BJ (cell line): ENCODE results near the gene FMNL2. TPM values are rescaled to one million over a fixed set of nuclear protein-coding genes. Genes with fewer than 3 reads are reported as not detected.

ENCODE experiments used
- CTCF ChIA-PET: fragments of 350-600 bp; formaldehyde crosslinking; extraction: SDS; loops from one replicate; lab custom pipeline; 2021; ENCODE audit warnings: antibody characterized with exemption, inconsistent platforms; lab: Yijun Ruan, JAX
- POLR2A ChIA-PET: fragments of 300-600 bp; sonication (Branson Sonifier 250); formaldehyde crosslinking; extraction: SDS; loops from one replicate; lab custom pipeline; 2021; ENCODE audit warnings: antibody characterized with exemption; lab: Charles Lee
- DNase-seq: peaks from one replicate; pipeline ENCODE4 v3.0.0-alpha.2; 2011; ENCODE audit warnings: low read depth
- H3K27me3 ChIP-seq: 2 replicates; pipeline ENCODE4 v1.6.0; 2011; ENCODE audit warnings: low read length; ENCODE audit not compliant: control insufficient read depth, insufficient read depth
- H3K36me3 ChIP-seq: 2 replicates; pipeline ENCODE4 v1.5.1; 2011; ENCODE audit warnings: low read length; ENCODE audit not compliant: control insufficient read depth, insufficient read depth
- H3K4me3 ChIP-seq: 2 replicates; pipeline ENCODE4 v1.5.1; 2011; ENCODE audit warnings: low read depth, mild to moderate bottlenecking, control low read depth, low read length
- polyA plus RNA-seq: library from polyadenylated mRNA; depleted of rRNA; stranded (reverse); fragments of >200 nt; gene quantifications from 2 replicates; pipeline ENCODE4 v1.2.3, GENCODE V29; 2011
- TF ChIP-seq, protein P1 (sequence below): IDR thresholded peaks from 2 replicates; pipeline ENCODE4 v1.5.1; 2011; ENCODE audit warnings: low read depth, mild to moderate bottlenecking, control low read depth, inconsistent platforms, low read length, moderate library complexity; ENCODE audit not compliant: insufficient read depth

Gene FMNL2
- polyA plus RNA-seq, 1 experiment, result 2.4 TPM

DNA sequence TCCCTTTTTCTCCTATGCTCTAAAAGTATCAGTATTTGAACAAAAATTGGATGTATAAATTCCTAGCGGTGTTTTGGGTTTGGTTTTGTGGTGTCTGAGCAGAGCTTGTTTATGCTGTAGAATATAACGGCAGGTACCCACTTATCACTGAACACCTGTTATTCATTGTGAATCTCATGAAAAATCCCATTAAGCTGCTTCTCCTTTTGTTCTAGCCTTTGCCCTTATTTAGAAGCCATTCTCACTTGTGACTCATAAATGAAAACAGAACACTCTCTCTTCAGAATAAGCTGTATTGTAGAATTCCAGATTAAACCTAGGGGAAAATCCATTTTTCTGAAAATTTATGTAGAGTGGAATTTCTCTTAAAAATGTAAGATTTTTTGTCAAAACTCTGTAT lies 278.3 kb downstream of the FMNL2 start:
- CTCF ChIA-PET, result interaction anchor here (0.5 to 1.4 kb wide), 7 partner anchors 8 to 437 kb away, joined by 3 to 5 read pairs (median 3); partner anchors contain the start of gene STAM2
- POLR2A ChIA-PET, result no interaction called here
- TF ChIP-seq, protein P1, sequence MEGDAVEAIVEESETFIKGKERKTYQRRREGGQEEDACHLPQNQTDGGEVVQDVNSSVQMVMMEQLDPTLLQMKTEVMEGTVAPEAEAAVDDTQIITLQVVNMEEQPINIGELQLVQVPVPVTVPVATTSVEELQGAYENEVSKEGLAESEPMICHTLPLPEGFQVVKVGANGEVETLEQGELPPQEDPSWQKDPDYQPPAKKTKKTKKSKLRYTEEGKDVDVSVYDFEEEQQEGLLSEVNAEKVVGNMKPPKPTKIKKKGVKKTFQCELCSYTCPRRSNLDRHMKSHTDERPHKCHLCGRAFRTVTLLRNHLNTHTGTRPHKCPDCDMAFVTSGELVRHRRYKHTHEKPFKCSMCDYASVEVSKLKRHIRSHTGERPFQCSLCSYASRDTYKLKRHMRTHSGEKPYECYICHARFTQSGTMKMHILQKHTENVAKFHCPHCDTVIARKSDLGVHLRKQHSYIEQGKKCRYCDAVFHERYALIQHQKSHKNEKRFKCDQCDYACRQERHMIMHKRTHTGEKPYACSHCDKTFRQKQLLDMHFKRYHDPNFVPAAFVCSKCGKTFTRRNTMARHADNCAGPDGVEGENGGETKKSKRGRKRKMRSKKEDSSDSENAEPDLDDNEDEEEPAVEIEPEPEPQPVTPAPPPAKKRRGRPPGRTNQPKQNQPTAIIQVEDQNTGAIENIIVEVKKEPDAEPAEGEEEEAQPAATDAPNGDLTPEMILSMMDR, result no peak
- Histone ChIP-seq H3K36me3 (no peaks in the 10 kb centered on the region), H3K4me3 (no peak overlapping the region), H3K27me3 (no peaks in the 10 kb centered on the region)
- DNase-seq, result no peak

DNA sequence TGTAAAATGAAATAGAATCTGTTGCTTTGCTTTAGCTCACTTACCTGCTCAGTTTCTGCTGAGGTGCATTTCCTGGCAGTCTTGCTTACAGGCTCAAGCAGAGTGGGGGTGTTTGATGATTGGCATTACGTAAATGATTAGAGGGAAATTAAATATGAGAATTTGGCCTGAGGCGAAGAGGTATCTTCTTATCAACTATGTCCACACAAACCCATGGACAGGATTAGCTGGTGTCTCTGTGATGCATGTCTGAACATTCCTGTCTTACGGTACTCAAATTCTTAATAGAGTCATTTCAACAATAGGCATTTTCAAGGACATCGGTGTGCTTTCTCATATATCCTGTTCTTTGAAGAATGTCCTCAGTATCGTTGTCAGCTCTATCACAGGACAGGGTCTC lies 280.2 kb downstream of the FMNL2 start:
- POLR2A ChIA-PET, result no interaction called here
- H3K36me3 ChIP-seq, result no peaks in the 10 kb centered on the region
- no peak for DNase-seq
- CTCF ChIA-PET, result interaction anchor here (1.2 kb wide), 1 partner anchor 20 kb away, joined by 4 read pairs; no protein-coding TSS in a partner anchor
- H3K27me3 ChIP-seq, result no peaks in the 10 kb centered on the region
- no peak overlapping the region for H3K4me3 ChIP-seq
- TF ChIP-seq, protein P1, result no peak

DNA sequence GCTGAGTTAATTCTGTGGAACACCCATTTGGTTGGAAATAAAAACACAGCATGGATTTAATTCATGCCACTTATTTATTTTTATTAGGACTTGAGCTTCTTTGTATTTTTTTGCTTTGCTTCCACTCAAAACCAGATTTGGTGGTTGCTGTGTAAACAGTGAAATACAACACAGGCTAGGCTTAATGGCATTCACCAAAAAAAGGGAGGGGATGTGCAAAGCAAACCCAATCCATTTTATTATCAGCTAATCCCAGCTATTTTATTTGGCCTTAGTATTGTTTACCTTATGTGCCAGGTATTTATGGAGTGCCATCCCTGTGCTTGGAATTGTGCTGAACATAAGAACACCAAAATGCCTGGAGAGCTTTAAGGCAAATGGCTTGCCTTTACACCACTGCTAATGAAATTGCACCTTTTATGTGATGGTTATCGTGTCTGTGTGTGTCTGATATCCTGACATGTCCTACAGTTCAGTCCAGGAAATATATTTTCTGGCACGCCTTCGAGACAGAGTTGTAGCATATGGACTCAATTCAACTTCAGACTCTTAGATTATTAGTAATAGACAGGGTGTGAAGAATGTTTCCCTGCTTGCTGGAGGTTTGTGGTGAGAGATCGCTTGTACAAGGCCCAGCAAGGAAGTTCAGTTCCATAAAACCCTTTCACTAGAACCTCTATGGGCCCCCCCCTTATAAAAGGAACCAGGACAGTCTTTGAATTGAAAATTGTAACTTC lies 282.6 kb downstream of the FMNL2 start:
- Histone ChIP-seq H3K4me3 (no peak overlapping the region), H3K36me3 (no peaks in the 10 kb centered on the region; the same call in 1 of the 2 replicates), H3K27me3 (no peaks in the 10 kb centered on the region)
- ChIA-PET CTCF (interaction anchor here (1.4 to 2.8 kb wide), 2 partner anchors 9 to 18 kb away, joined by 5 to 13 read pairs; no protein-coding TSS in a partner anchor), POLR2A (no interaction called here)
- DNase-seq, result no peak
- TF ChIP-seq, protein P1, result no peak

DNA sequence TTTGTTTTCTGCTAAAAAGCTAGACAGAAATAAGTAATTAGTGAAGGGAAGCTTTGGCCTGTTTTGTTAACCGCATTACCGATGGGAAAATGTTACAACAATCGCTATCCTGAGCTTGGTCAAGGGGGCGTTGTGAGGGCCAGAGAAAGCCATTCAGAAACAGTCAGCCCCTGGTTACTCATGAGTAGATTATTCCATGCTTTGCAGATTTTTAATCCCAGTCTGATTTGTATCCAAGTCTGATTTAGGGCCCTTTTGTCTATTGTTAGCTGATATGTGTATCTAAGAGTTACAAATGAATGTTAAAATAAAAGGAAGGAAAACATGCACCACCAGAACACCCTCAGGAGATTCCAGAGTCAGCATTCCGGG lies 283.2 kb downstream of the FMNL2 start:
- CTCF ChIA-PET, result interaction anchor here (1.4 to 2.8 kb wide), 2 partner anchors 9 to 18 kb away, joined by 5 to 13 read pairs; no protein-coding TSS in a partner anchor
- Histone ChIP-seq H3K36me3 (no peaks in the 10 kb centered on the region; the same call in 1 of the 2 replicates), H3K4me3 (no peak overlapping the region), H3K27me3 (no peaks in the 10 kb centered on the region)
- POLR2A ChIA-PET, result no interaction called here
- DNase-seq, result no peak
- TF ChIP-seq, protein P1, result no peak

DNA sequence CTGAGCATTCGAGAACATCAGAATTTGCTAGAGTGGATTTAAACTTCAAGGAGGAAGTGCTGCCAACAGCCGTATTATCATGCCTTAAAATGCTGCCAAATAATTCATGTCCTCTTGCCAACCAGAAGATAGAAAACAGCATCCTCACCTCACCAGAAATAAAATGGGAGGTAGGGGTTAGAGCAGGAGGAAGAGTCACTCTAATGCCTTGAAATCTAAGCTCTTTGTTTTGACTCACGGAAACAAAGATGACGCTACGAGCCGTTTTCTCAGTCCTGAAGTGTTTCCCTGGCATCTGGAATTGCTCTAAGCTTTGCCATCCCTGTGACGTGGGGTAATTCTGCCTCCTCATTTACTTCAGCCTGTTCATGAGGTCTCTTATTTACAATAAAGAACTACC lies 285.2 kb downstream of the FMNL2 start:
- H3K4me3 ChIP-seq, result no peak overlapping the region
- no peaks in the 10 kb centered on the region; the same call in 1 of the 2 replicates for H3K36me3 ChIP-seq
- TF ChIP-seq, protein P1, result no peak
- ChIA-PET POLR2A (no interaction called here), CTCF (interaction anchor here (1.1 kb wide), 1 partner anchor 444 kb away, joined by 4 read pairs; the partner anchor contains the start of gene STAM2)
- no peaks in the 10 kb centered on the region for H3K27me3 ChIP-seq
- DNase-seq, result no peak
